GM12878 (cell line): ENCODE results near the gene SLC35G2. TPM values are rescaled to one million over a fixed set of nuclear protein-coding genes. Genes with fewer than 3 reads are reported as not detected.
"Not testable (repeated sequence)": the region's sequence is repeated elsewhere in the genome, so short reads cannot be mapped to it uniquely, and the experiment has no call there.

Source experiments
- ATAC-seq: fragments of 200-7000 bp; cut with Tn5 transposase; 3 replicates; pipeline ENCODE4 v1.9.1; 2020; ENCODE audit warnings: mild to moderate bottlenecking, moderate library complexity
- BruUV-seq: library from RNA; stranded (reverse); fragments of 400-500 nt; replicated peaks from 2 replicates; lab custom pipeline; 2021; lab: Mats Ljungman, UMichigan
- CTCF ChIA-PET: fragments of 300-600 bp; sonication (Branson Sonifier 250); formaldehyde crosslinking; extraction: SDS; loops from one replicate; lab custom pipeline; 2021; ENCODE audit warnings: inconsistent platforms; lab: Yijun Ruan, JAX
- POLR2A ChIA-PET: fragments of 350-600 bp; formaldehyde crosslinking; extraction: SDS; loops from one replicate; lab custom pipeline; 2021; ENCODE audit warnings: inconsistent platforms; lab: Charles Lee
- RAD21 ChIA-PET: fragments of 300-600 bp; sonication (Branson Sonifier 250); formaldehyde crosslinking; loops from one replicate; lab custom pipeline; 2023; ENCODE audit warnings: antibody characterized with exemption; ENCODE audit not compliant: unreplicated experiment; lab: Charles Lee
- SMC1A ChIA-PET: fragments of 300-600 bp; sonication (Branson Sonifier 250); formaldehyde crosslinking; loops from one replicate; lab custom pipeline; 2023; ENCODE audit not compliant: unreplicated experiment, uncharacterized antibody; lab: Charles Lee
- DNase-seq: peaks from one replicate; pipeline ENCODE4 v3.0.0-alpha.2; 2011; ENCODE audit warnings: low read depth, low spot score
- FAIRE-seq: peaks from 3 replicates; lab custom pipeline; 2011; peaks lifted over from hg19 to GRCh38; lab: Jason Lieb, UNC
- H2AFZ ChIP-seq: 2 replicates; pipeline ENCODE4 v1.6.0; 2011; ENCODE audit warnings: low read depth, low read length, control low read depth; ENCODE audit not compliant: control insufficient read depth
- H3K27ac ChIP-seq: 2 replicates; pipeline ENCODE4 v1.5.1; 2011; ENCODE audit warnings: control low read depth; ENCODE audit not compliant: control insufficient read depth, insufficient read depth
- H3K27me3 ChIP-seq, 2 experiments: replicated peaks in 1 of 2; 2 replicates each; pipeline versions ENCODE4 v1.6.0 to v1.6.1; 2011; ENCODE audit warnings: low read length in 1 of 2; ENCODE audit not compliant: control insufficient read depth in 2 of 2, insufficient read depth in 2 of 2
- H3K36me3 ChIP-seq, 2 experiments: 2 replicates each; pipeline ENCODE4 v1.5.1; 2011; ENCODE audit warnings: low read length in 1 of 2; ENCODE audit not compliant: control insufficient read depth in 2 of 2, insufficient read depth in 2 of 2
- H3K4me1 ChIP-seq: 2 replicates; pipeline ENCODE4 v1.6.1; 2011; ENCODE audit warnings: mild to moderate bottlenecking, low read length, moderate library complexity, mixed read lengths; ENCODE audit not compliant: control insufficient read depth, insufficient read depth
- H3K4me2 ChIP-seq: 2 replicates; pipeline ENCODE4 v1.6.0; 2011; ENCODE audit warnings: control low read depth; ENCODE audit not compliant: control insufficient read depth, insufficient read depth
- H3K4me3 ChIP-seq: fragments of 200-600 bp; sonication (generic); 2 replicates; pipeline ENCODE4 v1.5.1; 2016
- H3K79me2 ChIP-seq: 2 replicates; pipeline ENCODE4 v1.6.0; 2011; ENCODE audit warnings: low read length; ENCODE audit not compliant: control insufficient read depth, insufficient read depth
- H3K9ac ChIP-seq: 2 replicates; pipeline ENCODE4 v1.8.0; 2011; ENCODE audit warnings: low read length, control low read depth, mixed read lengths; ENCODE audit not compliant: control insufficient read depth, insufficient read depth
- H3K9me3 ChIP-seq: replicated peaks from 3 replicates; pipeline ENCODE4 v1.5.1; 2011; ENCODE audit warnings: mild to moderate bottlenecking, low read length; ENCODE audit not compliant: control insufficient read depth, insufficient read depth
- H4K20me1 ChIP-seq: 2 replicates; pipeline ENCODE4 v1.6.0; 2011; ENCODE audit not compliant: control insufficient read depth, insufficient read depth
- WGBS: methylation state at CpG from one replicate; pipeline ENCODE4 v1.1.6; 2016; ENCODE audit warnings: low lambda C conversion rate; ENCODE audit not compliant: insufficient replicate concordance, insufficient coverage; ENCODE audit errors: missing lambda C conversion rate; 5-methylcytosine and 5-hydroxymethylcytosine counted together
- in situ Hi-C: fragments of 300-500 bp; cut with MboI; formaldehyde crosslinking; loops from 9 replicates; pipeline ENCODE4 v1.14.3; 2018; ENCODE audit warnings: mixed read lengths
- intact Hi-C: fragments of 100-400 bp; cut with micrococcal nuclease; formaldehyde crosslinking; loops from one replicate; pipeline ENCODE4 v1.14.2; 2022; ENCODE audit not compliant: unreplicated experiment
- polyA plus RNA-seq, 11 experiments: library from polyadenylated mRNA; depleted of rRNA in 4 of 11; unstranded in 6 of 11; stranded (reverse) in 5 of 11; fragments of >200 nt; fragmentation: Nextera tagmentation in 4 of 11; fragmentation: Illumina TruSeq in 1 of 11; extraction: Ambion mirVana in 4 of 11; extraction: Trizol in 1 of 11; gene quantifications; 1 replicate in 1 of 11; 2 replicates in 10 of 11; pipeline versions ENCODE4 v1.2.1 to v1.2.3, GENCODE V29; 2011 to 2016; ENCODE audit warnings: inconsistent platforms in 2 of 11, missing spikeins in 2 of 11, low read depth in 1 of 11
- total RNA-seq, 4 experiments: library from RNA; depleted of rRNA in 3 of 4; stranded (reverse); fragments of >200 nt in 3 of 4; fragmentation: Illumina TruSeq in 1 of 4; extraction: Trizol in 1 of 4; gene quantifications; 2 replicates each; pipeline versions ENCODE4 v1.2.1 to v1.2.3, GENCODE V29; 2013 to 2021

The SLC35G2 gene
- total and polyA plus RNA-seq, 10 of the 15 experiments (the other 5 are each of a cell fraction or from before 2014, with no cell fraction given) = 0.11 to 1.9 (median 0.27) TPM

DNA sequence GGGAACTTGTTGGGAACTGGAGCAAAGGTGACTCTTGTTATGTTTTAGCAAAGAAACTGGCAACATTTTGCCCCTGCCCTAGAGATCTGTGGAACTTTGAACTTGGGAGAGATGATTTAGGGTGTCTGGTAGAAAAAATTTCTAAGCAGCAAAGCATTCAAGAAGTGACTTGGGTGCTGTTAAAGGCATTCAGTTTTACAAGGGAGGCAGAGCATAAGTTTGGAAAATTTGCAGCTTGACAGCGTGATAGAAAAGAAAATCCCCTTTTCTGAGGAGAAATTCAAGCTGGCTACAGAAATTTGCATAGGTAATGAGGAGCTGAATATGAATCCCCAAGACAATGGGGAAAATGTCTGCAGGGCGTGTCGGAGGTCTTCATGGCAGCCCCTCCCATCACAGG lies 53.3 kb downstream of the SLC35G2 start:
- POLR2A ChIA-PET = interaction anchor here (1.8 kb wide), 1 partner anchor 9 kb away, joined by 5 read pairs; no protein-coding TSS in a partner anchor
- WGBS = 42% methylated on average over 3 of the region's 3 CpGs
- CTCF ChIA-PET = not testable (repeated sequence)

DNA sequence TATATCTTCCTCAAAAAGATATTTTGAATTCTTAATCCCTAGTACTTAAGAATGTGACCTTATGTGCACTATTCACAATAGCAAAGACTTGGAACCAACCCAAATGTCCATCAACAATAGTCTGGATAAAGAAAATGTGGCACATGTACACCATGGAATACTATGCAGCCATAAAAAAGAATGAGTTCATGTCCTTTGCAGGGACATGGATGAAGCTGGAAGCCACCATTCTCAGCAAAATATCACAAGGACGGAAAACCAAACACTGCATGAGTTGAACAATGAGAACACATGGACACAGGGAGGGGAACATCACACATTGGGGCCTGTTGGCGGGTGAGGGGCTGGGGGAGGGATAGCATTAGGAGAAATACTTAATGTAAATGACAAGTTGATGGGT lies 60.6 kb downstream of the SLC35G2 start:
- BruUV-seq, POLR2A ChIA-PET, H3K9ac ChIP-seq, H3K4me3 ChIP-seq, H2AFZ ChIP-seq, in situ Hi-C loops, DNase-seq, ATAC-seq, H3K36me3 ChIP-seq, CTCF ChIA-PET, H3K9me3 ChIP-seq, SMC1A ChIA-PET, H3K27ac ChIP-seq, FAIRE-seq, H3K4me1 ChIP-seq, H3K27me3 ChIP-seq, RAD21 ChIA-PET, intact Hi-C loops, H4K20me1 ChIP-seq, H3K4me2 ChIP-seq: not testable (repeated sequence)
- WGBS = 100% methylated on average over 2 of the region's 2 CpGs
- H3K79me2 ChIP-seq = peaks cover 45% of the 10 kb centered on the region

More for the DNA sequence above, 53.3 kb downstream of the SLC35G2 start:
- H3K9ac ChIP-seq, H3K27me3 ChIP-seq, intact Hi-C loops, H3K36me3 ChIP-seq, H3K27ac ChIP-seq, H3K4me3 ChIP-seq, ATAC-seq, DNase-seq, RAD21 ChIA-PET, H4K20me1 ChIP-seq, H3K4me2 ChIP-seq, H3K4me1 ChIP-seq, FAIRE-seq, in situ Hi-C loops, BruUV-seq, H2AFZ ChIP-seq: not testable (repeated sequence)
- SMC1A ChIA-PET = interaction anchor here (1.2 kb wide), 1 partner anchor 25 kb away, joined by 3 read pairs; no protein-coding TSS in a partner anchor
- Histone ChIP-seq H3K9me3 (peaks cover 22% of the 10 kb centered on the region), H3K79me2 (peaks cover 54% of the 10 kb centered on the region)
